OCI-M2 (cell line): ENCODE results near the gene TRIM16.
"Not testable (repeated sequence)": the region's sequence is repeated elsewhere in the genome, so short reads cannot be mapped to it uniquely, and the experiment has no call there.

Experiments
- DNase-seq: peaks from one replicate; lab custom pipeline; 2025; ENCODE audit not compliant: unreplicated experiment; lab: John Stamatoyannopoulos, UW

TRIM16 gene

DNA sequence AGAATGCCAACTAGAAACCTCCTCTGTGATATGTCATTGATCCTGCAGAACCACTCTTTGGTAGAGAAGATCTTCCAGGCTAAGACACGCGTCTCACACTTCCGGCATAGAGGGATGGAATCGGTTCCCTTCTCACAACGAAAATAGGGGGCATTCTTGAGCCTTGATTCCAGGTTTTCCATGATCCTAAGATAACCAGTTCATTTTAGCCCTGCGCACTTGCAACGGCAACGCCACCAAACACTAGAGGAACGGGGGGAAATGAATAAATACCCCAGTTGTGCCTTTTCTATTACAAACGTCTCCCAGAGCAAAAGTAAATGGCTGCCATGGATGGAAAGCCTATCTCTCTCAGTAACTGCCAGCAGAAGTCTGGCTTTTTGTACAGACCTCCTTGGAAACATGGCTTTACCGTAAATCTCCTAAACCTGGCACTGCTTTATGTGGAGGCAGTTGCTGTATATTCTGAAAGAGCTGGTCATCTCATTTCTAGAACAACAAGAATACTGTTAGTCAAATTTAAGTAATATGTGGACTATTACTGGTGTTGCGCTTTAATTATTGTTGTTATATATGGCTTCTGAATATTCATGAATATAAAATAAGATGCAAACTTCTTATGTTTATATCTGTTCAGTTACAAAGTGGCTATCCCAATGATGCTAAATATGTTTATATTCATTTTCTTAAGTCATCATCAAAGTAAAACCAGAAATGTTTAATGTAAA, 64.6 kb downstream of the TRIM16 start, which contains the start of gene FBXW10B:
FBXW10B (minus strand) TSS at position 374 of the 728 bp plus-strand sequence; CDS start at position 182, 192 bp downstream.
- not testable (repeated sequence) for DNase-seq

GRCh38 chr17:15616828-15617227, 67.3 kb downstream of the TRIM16 start:
- DNase-seq: not testable (repeated sequence)

DNA sequence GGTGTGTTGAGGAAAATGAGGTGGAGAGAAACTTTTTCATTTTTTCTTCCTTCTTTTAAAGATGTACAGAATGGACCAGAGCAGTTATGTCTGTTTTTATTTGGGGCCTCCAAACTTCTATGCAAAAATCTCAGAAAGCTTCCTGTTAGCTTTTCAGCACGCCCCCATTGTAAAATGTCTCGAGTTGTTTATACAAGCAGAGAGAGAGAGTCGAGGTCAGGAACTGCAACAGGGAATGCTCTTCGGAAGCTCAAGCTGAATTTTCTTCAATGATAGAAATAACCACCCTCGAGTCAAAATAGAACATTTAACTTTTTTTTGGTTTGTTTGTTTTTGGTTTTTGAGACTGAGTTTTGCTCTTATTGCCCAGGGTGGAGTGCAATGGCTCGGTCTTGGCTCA, 68.3 kb downstream of the TRIM16 start:
- not testable (repeated sequence) for DNase-seq

DNA sequence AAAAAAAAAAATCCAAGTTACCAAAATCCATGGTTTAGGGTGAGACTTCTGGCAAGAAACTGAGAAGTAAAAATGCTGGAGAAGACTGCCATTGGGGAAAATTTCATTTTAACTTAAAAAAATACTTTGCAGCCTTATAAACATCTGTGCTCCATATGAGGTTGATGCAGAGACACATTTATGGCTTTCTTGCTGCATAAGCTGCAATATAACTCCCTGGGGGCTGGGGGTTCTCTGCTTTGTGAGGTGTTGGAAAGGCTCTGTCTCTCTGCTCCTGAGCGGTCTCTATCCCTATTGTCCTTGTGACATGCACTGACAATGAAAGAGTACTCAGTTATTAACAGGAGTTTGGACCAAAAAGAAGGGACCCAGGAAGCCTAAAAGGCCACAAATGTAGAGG, 71.0 kb downstream of the TRIM16 start:
- not testable (repeated sequence) for DNase-seq

DNA sequence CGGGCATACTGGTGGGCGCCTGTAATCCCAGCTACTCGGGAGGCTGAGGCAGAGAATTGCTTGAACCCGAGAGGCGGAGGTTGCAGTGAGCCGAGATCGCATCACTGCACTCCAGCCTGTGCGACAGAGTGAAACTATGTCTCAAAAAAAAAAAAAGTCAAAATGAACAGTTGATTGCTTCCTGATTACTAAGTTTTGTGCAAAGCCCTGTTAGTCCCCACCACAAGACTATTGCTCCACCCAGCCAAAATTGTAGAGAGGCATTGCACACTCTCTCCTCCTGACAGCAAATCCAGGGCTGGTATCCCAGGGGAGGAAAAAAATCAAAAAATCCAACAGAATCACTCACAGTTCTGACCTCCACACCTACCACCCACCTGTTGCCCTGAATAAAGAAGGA, 91.2 kb downstream of the TRIM16 start:
- not testable (repeated sequence) for DNase-seq

GRCh38 chr17:15591986-15592385, 92.1 kb downstream of the TRIM16 start:
- not testable (repeated sequence) for DNase-seq

DNA sequence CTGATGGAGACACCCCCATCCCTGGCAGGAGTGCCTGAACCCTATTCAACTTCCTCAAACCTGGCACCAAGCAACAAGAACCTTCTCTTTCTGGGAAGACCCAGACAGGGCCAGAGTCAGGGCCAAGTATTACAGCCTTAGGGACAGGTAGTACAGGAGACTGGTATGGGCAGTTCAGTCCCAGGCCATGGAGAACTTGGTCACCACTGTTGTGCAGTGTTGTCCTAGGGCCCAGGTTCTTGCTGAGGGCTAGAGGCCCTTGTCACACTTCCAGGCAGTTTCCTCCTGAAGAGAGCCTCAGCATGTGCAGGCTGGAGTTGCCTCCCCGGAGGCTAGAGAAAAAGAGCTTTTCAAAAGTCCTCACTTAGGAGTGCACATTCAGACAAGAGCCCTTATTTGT, 93.3 kb downstream of the TRIM16 start:
- not testable (repeated sequence) for DNase-seq

DNA sequence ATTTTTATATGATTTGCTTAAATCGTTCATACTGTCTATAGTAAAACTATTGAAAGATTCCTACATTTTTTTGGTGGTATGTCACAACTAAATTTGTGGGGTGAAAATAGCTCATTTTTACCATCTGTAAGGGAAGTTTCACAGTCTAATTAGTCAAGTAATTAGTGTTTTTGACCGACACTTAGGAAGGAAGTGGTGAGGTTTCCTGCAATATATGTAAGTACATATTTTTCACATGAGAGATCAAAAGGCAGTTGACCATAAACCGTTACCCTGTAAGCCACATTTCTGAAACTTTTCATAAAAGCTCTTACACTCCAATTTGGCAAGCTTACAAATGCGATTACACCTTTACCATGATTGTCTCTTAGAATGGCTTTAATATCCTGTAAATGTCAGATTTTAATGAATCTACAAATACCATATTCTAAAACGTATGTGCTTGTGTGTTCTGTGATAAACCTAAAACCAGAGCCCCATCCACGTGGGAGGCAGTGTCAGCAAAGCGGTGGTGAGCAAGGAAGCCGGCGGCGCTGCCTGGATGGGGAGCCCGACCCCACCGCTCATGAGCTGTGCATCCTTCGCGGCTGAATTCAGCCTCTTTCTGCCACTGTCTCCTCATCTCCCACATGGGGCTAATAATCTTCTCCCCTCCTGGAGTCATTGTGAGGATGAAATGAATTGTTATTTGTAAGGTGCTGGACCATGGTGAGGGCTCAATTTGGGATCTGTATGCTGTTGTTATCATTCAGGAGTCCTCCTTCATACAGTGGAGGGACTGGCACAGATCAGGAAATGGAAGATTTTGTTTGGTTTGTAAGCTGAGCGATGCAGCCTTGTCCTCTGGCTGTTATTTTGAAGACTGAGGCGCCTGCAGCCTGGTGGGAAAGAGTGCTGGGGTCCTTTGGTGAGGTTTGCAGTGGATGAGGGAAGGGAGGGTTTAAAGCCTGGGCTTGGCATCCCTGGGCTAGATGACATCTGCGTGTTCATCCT, 94.3 kb downstream of the TRIM16 start:
- DNase-seq: not testable (repeated sequence)

- not testable (repeated sequence) for DNase-seq
These were observed 96.1 kb downstream of the TRIM16 start for GRCh38 chr17:15588017-15588416.

GRCh38 chr17:15583313-15583712, 100.8 kb downstream of the TRIM16 start:
- DNase-seq: not testable (repeated sequence)

DNA sequence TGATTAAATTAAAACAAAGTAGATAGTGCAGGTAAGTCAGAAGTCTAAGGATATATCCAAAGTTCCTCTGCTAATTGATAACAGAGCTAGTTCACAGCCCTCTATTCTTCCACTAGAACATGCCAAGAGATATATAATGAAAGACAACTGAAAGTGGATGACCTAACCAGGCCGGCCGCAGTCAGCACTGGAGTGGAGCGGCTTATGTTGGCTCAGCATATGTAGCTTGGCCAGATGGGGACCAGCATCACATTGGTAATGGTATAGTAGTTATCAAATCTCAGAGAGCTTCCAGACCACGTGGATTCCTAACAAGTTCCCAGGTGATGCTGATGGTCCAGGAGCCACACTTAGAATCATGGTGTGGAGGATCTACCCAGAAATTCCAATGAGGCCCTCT, 102.6 kb downstream of the TRIM16 start:
- not testable (repeated sequence) for DNase-seq
